ENCODE results near the gene FBXW4.

The FBXW4 gene

GRCh38 chr10:101575580-101576210 lies 119.3 kb downstream of the FBXW4 start:
- TF ChIP-seq CTCF (IDR thresholded peaks at IDR 0.05): no peak

GRCh38 chr10:101575091-101575490 lies 119.9 kb downstream of the FBXW4 start:
- TF ChIP-seq CTCF (IDR thresholded peaks at IDR 0.05): no peak

GRCh38 chr10:101573885-101574753 lies 120.9 kb downstream of the FBXW4 start:
- TF ChIP-seq CTCF (IDR thresholded peaks at IDR 0.05): no peak

- no peak for TF ChIP-seq CTCF (IDR thresholded peaks at IDR 0.05)
Observed at GRCh38 chr10:101572785-101573184, 122.2 kb downstream of the FBXW4 start.

- no peak for TF ChIP-seq CTCF (IDR thresholded peaks at IDR 0.05)
Observed at GRCh38 chr10:101572126-101572525, 122.8 kb downstream of the FBXW4 start.

GRCh38 chr10:101571271-101571925 lies 123.6 kb downstream of the FBXW4 start:
- TF ChIP-seq CTCF (IDR thresholded peaks at IDR 0.05): no peak

- TF ChIP-seq CTCF (IDR thresholded peaks at IDR 0.05): no peak; the same call in 1 of the 2 replicates
Observed at GRCh38 chr10:101570428-101571270, 124.3 kb downstream of the FBXW4 start.

Data from LNCAP (cell line).